K562 (cell line): ENCODE results near the gene OBSCN. TPM values are rescaled to one million over a fixed set of nuclear protein-coding genes. Genes with fewer than 3 reads are reported as not detected.
A peak's percentile ranks its signal among the peaks of the same experiment; 100 is the strongest.

Source experiments
- CGGBP1 ChIP-seq: fragments of 250-450 bp; sonication (Bioruptor Pico); IDR thresholded peaks from 2 replicates; pipeline ENCODE4 v1.9.0; 2021; ENCODE audit warnings: mild to moderate bottlenecking
- CHCHD3 ChIP-seq: fragments of 250-450 bp; sonication (Bioruptor Pico); IDR thresholded peaks from 2 replicates; pipeline ENCODE4 v2.1.2; 2022; ENCODE audit warnings: mild to moderate bottlenecking
- GATAD2A ChIP-seq: fragments of 450-650 bp; IDR thresholded peaks from 2 replicates; pipeline ENCODE4 v1.6.1; 2017
- HCFC1 ChIP-seq: IDR thresholded peaks from 2 replicates; pipeline ENCODE4 v1.6.1; 2012; ENCODE audit warnings: low read depth, low read length, improper control_type of control experiment
- ILF3 ChIP-seq: fragments of 450-650 bp; IDR thresholded peaks from 2 replicates; pipeline ENCODE4 v1.6.1; 2018; ENCODE audit warnings: antibody characterized with exemption, mild to moderate bottlenecking, moderate library complexity, borderline replicate concordance
- IRF9 ChIP-seq: fragments of 450-650 bp; IDR thresholded peaks from 2 replicates; pipeline ENCODE4 v1.6.1; 2016; ENCODE audit warnings: missing biosample characterization, missing genetic modification characterization
- MITF ChIP-seq: IDR thresholded peaks from 2 replicates; pipeline ENCODE4 v1.6.1; 2014; ENCODE audit warnings: antibody characterized with exemption
- MTF1 ChIP-seq: fragments of 250-450 bp; sonication (Bioruptor Pico); IDR thresholded peaks from 2 replicates; pipeline ENCODE4 v1.9.0; 2021; ENCODE audit warnings: moderate library complexity, mild to moderate bottlenecking, inconsistent platforms, borderline replicate concordance
- NBN ChIP-seq: fragments of 450-650 bp; IDR thresholded peaks from 2 replicates; pipeline ENCODE4 v1.6.1; 2016; ENCODE audit warnings: low read depth, mild to moderate bottlenecking
- RREB1 ChIP-seq: fragments of 250-450 bp; sonication (Bioruptor Pico); IDR thresholded peaks from 2 replicates; pipeline ENCODE4 v1.4.0; 2020
- ZNF23 ChIP-seq: fragments of 250-450 bp; sonication (Bioruptor Pico); IDR thresholded peaks from 2 replicates; pipeline ENCODE4 v1.4.0; 2020; ENCODE audit warnings: mild to moderate bottlenecking
- ZNF76 ChIP-seq: fragments of 250-450 bp; sonication (Bioruptor Pico); IDR thresholded peaks from 2 replicates; pipeline ENCODE4 v1.4.0; 2020; ENCODE audit warnings: mild to moderate bottlenecking, moderate library complexity, borderline replicate concordance
- ZSCAN32 ChIP-seq: fragments of 450-650 bp; formaldehyde crosslinking; IDR thresholded peaks from 2 replicates; pipeline ENCODE4 v1.4.0; 2020; ENCODE audit warnings: mild to moderate bottlenecking, moderate library complexity
- polyA plus RNA-seq, 8 experiments: library from polyadenylated mRNA; depleted of rRNA in 4 of 8; stranded (reverse) in 5 of 8; unstranded in 3 of 8; fragments of >200 nt; fragmentation: Nextera tagmentation in 2 of 8; fragmentation: Illumina TruSeq in 1 of 8; extraction: Ambion mirVana in 2 of 8; extraction: Trizol in 1 of 8; gene quantifications; 2 replicates each; pipeline versions ENCODE4 v1.2.1 to v1.2.3, GENCODE V29; 2011 to 2014; ENCODE audit warnings: inconsistent platforms in 1 of 8, missing spikeins in 1 of 8
- total RNA-seq, 7 experiments: library from RNA; depleted of rRNA in 6 of 7; stranded (reverse); fragments of >200 nt in 6 of 7; fragmentation: Illumina TruSeq in 2 of 7; extraction: Trizol in 2 of 7; gene quantifications; 2 replicates each; pipeline versions ENCODE4 v1.2.1 to v1.2.3, GENCODE V29; 2011 to 2021; ENCODE audit warnings: low replicate concordance in 1 of 7
- TF ChIP-seq, protein P1 (sequence below): sonication (generic); formaldehyde crosslinking; IDR thresholded peaks from 2 replicates; pipeline ENCODE4 v1.8.0; 2022; ENCODE audit warnings: mild to moderate bottlenecking, missing genetic modification reagents

Gene OBSCN
- total and polyA plus RNA-seq, 9 of the 15 experiments (the other 6 are each of a cell fraction or from before 2014, with no cell fraction given): 0.18 to 19.7 (median 3.6) TPM

DNA sequence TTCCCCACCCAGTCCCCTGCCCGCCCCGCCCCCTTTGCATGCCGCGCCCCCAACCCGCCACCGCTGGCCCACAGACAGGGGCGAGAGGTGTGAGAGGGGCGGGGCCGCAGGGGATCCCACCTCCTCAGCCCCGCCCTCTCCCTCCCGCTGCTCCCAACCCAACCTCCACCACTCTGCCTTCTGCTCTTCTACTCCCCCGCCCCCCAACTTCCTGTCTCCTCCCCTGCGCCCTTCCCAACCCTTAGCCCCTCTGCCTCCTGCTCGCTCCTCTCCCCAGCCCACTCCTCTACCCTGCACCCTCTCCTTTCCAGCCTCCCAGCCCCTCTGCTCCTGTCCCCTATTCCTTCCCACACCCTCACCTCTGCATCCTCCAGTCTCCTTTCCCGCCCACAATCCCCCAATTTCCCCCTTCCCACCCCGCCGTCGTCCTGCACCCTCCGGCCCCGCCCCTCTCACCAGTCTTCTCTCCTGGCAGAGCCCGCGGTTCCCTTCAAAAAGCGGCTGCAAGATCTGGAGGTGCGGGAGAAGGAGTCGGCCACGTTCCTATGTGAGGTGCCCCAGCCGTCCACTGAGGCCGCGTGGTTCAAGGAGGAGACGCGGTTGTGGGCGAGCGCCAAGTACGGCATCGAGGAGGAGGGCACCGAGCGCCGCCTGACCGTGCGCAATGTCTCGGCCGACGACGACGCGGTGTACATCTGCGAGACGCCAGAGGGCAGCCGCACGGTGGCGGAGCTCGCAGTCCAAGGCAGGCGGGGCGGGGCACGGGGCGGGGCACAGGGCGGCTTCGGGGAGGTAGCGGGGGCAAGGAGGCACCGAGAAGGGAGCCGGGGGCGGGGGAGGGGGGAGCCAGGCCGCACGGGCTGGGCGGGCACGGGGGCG is 5.4 kb downstream of the OBSCN start (continued):
- TF ChIP-seq ZNF76 (CRISPR knock-in tag) (no peak), MTF1 (no peak), CGGBP1 (no peak), MITF (no peak), ZNF23 (no peak), GATAD2A (no peak), HCFC1 (peak; percentile 21; the same call in 1 of the 2 replicates), IRF9 (tag) (no peak), RREB1 (no peak), ZSCAN32 (CRISPR knock-in tag) (no peak), CHCHD3 (CRISPR knock-in tag) (no peak), ILF3 (no peak), NBN (no peak; the same call in 1 of the 2 replicates)
- TF ChIP-seq, protein P1, sequence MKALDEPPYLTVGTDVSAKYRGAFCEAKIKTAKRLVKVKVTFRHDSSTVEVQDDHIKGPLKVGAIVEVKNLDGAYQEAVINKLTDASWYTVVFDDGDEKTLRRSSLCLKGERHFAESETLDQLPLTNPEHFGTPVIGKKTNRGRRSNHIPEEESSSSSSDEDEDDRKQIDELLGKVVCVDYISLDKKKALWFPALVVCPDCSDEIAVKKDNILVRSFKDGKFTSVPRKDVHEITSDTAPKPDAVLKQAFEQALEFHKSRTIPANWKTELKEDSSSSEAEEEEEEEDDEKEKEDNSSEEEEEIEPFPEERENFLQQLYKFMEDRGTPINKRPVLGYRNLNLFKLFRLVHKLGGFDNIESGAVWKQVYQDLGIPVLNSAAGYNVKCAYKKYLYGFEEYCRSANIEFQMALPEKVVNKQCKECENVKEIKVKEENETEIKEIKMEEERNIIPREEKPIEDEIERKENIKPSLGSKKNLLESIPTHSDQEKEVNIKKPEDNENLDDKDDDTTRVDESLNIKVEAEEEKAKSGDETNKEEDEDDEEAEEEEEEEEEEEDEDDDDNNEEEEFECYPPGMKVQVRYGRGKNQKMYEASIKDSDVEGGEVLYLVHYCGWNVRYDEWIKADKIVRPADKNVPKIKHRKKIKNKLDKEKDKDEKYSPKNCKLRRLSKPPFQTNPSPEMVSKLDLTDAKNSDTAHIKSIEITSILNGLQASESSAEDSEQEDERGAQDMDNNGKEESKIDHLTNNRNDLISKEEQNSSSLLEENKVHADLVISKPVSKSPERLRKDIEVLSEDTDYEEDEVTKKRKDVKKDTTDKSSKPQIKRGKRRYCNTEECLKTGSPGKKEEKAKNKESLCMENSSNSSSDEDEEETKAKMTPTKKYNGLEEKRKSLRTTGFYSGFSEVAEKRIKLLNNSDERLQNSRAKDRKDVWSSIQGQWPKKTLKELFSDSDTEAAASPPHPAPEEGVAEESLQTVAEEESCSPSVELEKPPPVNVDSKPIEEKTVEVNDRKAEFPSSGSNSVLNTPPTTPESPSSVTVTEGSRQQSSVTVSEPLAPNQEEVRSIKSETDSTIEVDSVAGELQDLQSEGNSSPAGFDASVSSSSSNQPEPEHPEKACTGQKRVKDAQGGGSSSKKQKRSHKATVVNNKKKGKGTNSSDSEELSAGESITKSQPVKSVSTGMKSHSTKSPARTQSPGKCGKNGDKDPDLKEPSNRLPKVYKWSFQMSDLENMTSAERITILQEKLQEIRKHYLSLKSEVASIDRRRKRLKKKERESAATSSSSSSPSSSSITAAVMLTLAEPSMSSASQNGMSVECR: no peak
